SK-MEL-5 (cell line): ENCODE data around the gene F7. TPM values are rescaled to one million over a fixed set of nuclear protein-coding genes. Genes with fewer than 3 reads are reported as not detected.

Experiments
- DNase-seq: peaks from one replicate; pipeline ENCODE4 v3.0.0-alpha.2; 2016; ENCODE audit warnings: low read depth, low spot score
- in situ Hi-C: cut with HindIII; loops from 2 replicates; pipeline ENCODE4 v1.10.0; 2016; ENCODE audit warnings: low sequenced_read_pairs, high pct_unique_total_duplicates, low pct_unique_long_range_greater_than_20kb
- total RNA-seq: library from RNA; depleted of rRNA; stranded (reverse); fragments of >200 nt; shearing (Covaris generic); gene quantifications from 2 replicates; pipeline ENCODE4 v1.2.3, GENCODE V29; 2014

Gene F7
- total RNA-seq, 1 experiment from 2014 or later: not detected

DNA sequence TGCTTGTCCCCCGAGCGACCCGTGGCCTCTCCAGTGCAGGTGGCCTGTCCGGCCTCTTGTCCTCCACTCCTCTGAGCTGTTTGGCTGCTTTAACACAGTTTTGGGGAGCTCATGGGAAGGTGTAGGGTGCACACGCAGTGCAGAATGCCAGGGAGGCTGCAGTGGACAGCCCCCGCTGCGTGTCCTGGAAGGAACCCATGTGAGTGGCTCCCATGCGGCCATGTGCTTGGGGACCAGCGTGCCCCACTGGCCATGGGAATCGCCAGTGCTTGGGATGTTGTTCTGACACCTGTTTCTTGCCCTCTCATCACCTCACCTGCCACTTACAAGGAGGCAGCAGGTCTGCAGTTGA lies 22.6 kb upstream of the F7 start:
- no peak for DNase-seq
- in situ Hi-C loops: no loop called here

DNA sequence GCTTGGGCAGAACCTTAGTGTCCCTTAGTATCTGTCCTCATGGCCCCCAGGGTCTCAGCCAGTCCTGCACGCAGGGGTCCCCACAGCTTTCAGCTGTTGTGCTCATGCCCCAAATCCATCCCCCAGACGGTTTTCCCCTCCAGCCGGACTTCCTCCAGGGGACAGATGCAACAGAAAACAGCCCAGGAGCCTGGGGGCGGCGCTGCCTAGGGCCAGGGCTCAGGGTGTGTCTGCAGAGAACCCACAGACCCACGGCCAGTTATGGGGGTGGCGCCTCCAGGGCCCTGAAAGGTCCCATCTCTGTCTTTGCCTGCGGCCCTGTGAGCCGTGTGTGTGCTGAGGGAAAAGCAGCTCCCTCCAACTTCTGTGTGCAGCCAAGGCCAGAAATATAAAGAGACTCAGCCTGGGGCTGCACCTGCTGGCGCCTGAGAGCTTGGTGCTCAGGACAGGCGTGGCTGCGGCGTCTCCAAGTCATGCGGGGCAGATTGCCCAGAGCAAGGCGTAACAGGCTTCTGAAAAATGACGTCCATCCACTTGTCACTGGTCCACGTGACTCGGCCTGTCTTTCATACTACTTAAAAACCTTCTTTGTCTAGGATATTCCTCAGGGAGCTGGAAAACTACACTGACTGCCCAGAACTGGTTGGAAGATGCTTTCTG lies 22.1 kb upstream of the F7 start:
- peak; percentile 99 for DNase-seq

GRCh38 chr13:113084094-113084942 lies 21.3 kb upstream of the F7 start:
- in situ Hi-C loops: no loop called here
- DNase-seq: peak; percentile 12

More for the DNA sequence above, 22.1 kb upstream of the F7 start:
- in situ Hi-C loops: no loop called here

- in situ Hi-C loops: no loop called here
- no peak for DNase-seq
Observed at GRCh38 chr13:113084943-113085540, 20.5 kb upstream of the F7 start.

GRCh38 chr13:113086031-113086750 lies 19.4 kb upstream of the F7 start:
- in situ Hi-C loops: no loop called here

GRCh38 chr13:113086991-113087922 lies 18.3 kb upstream of the F7 start:
- in situ Hi-C loops: no loop called here
- no peak for DNase-seq

More at GRCh38 chr13:113086031-113086750, 19.4 kb upstream of the F7 start:
- DNase-seq: no peak

- no peak for DNase-seq
- in situ Hi-C loops: no loop called here
Observed at GRCh38 chr13:113087923-113088690, 17.5 kb upstream of the F7 start.

DNA sequence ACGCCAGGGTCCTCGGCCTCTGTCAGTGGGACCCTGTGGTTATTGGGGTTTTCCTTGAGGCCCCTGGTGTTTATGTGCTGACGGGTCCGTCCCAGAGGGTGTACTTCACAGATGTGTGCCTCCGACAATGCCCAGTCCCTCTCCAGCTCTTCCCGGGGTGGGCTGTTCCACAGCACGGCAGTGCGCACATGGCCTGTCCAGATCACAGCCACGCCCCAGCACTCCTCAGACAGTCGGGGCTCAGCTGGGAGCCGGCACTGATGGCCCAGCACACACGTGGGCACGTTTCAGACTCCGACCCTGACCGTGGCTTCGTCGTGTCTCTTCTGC lies 16.9 kb upstream of the F7 start:
- in situ Hi-C loops: no loop called here
- DNase-seq: no peak

- no peak for DNase-seq
- in situ Hi-C loops: no loop called here
Observed at GRCh38 chr13:113089693-113090414, 15.7 kb upstream of the F7 start.

DNA sequence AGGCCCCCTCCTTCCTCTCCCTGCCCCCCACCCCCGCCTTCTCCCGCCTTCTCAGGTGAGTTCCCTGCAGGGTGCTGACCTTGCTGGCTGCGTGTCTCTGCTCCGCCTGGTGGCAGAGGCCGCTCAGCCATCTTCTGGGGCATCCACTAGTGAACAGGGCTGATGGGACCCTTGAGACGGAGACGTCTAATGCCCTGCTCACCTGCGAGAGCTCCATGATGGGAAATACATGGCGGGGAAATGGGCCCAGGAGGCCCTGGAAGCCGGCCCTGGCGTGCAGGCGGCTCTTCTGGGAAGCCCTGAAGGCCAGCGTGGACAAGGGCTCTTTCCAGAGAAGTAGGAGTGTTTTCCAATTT lies 15.2 kb upstream of the F7 start:
- in situ Hi-C loops: no loop called here

GRCh38 chr13:113090806-113091205 lies 14.8 kb upstream of the F7 start:
- in situ Hi-C loops: no loop called here
- DNase-seq: no peak

More for the DNA sequence above, 15.2 kb upstream of the F7 start:
- DNase-seq: no peak

DNA sequence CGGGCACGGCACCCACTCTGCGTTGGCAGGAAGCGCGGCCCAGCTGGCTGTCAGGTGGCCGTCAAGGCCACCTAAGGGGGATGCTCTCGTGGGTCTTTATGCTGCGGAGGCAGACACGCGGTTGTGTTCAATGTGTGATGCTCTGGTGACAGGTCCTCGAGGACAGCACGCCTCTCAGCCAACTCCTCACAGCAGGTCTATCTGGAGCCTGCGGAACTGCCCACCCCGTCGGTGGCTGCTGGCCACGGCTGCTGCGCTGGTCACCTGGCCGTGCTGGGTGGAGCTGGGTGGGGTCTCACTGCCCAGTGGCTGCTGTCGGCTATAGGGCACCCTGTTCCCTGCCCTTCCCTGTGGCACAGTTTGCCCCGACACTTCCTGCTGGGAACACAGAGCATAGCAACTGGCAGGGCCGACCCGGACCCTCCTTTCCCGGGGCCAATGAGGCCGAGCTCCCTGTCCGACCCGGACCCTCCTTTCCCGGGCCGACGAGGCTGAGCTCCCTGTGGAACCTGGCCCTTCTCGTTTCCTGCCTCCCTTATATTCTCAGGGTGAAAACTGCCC lies 14.3 kb upstream of the F7 start:
- in situ Hi-C loops: no loop called here
- no peak for DNase-seq

DNA sequence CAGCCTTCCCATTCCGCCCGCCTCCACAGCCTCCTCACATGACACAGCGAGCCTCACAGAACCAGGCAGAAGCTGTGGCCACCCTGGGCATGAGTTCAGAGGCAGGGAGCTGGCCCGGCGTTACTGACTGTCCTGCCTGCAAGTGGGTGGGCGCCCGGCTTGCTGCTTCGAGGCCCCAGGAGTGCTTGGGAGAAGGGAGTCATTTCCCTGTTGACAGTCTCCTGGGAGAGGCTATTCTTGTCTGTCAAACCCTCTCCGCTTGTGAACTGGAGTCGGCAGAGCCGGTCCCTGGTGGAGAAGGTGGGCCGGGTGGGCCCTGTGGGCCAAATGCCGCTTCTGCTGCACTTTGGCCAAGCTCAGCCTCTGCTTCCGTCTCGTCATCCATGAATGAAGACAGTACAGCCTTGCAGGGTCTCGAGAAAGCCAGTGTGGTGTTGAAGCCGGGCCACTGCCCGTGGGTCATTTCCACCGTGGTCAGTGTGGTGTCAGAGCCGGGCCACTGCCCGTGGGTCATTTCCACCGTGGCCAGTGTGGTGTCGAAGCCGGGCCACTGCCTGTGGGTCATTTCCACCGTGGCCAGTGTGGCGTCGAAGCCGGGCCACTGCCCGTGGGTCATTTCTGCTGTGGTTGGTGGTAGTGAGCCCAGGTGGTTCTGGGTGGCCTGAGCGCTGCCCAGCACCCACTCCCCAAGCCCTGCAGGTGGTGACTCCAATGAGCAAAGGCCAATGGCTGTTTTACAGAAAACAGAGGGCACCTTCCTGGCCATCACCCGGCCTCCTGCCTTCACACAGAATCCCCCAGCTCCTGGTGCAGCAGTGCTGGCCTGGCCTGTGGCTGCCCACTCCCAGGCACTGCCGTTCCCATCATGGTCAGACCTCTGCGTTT lies 13.5 kb upstream of the F7 start:
- in situ Hi-C loops: no loop called here
- DNase-seq: no peak

GRCh38 chr13:113092776-113093579 lies 12.6 kb upstream of the F7 start:
- no peak for DNase-seq
- in situ Hi-C loops: no loop called here
